GM18867 (cell line): ENCODE results near the gene SULT1C3.
"Not testable (repeated sequence)": the region's sequence is repeated elsewhere in the genome, so short reads cannot be mapped to it uniquely, and the experiment has no call there.

Experiments used
- ATAC-seq: cut with Tn5 transposase; IDR thresholded peaks from one replicate; pipeline ENCODE4 v1.9.1; 2021; ENCODE audit warnings: mild to moderate bottlenecking, moderate library complexity; ENCODE audit not compliant: unreplicated experiment

The SULT1C3 gene

DNA sequence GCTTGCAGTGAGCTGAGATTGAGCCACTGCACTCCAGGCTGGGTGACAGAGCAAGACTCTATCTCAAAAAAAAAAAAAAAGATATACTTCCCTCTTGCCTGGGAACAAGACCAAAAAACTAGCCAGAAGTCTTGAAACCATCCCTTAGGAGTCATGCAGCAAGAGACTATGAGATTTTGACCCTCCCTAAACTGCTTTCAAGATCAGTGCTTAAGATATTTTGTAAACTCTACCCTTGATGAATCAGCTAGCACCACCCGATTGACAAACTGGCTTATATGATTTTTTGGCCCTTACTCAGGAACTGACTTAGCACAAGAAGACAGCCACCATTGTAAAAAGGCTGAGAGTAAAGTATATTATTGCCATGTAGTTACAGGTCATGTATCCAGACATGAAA lies 3.8 kb downstream of the SULT1C3 start:
- no peak for ATAC-seq

DNA sequence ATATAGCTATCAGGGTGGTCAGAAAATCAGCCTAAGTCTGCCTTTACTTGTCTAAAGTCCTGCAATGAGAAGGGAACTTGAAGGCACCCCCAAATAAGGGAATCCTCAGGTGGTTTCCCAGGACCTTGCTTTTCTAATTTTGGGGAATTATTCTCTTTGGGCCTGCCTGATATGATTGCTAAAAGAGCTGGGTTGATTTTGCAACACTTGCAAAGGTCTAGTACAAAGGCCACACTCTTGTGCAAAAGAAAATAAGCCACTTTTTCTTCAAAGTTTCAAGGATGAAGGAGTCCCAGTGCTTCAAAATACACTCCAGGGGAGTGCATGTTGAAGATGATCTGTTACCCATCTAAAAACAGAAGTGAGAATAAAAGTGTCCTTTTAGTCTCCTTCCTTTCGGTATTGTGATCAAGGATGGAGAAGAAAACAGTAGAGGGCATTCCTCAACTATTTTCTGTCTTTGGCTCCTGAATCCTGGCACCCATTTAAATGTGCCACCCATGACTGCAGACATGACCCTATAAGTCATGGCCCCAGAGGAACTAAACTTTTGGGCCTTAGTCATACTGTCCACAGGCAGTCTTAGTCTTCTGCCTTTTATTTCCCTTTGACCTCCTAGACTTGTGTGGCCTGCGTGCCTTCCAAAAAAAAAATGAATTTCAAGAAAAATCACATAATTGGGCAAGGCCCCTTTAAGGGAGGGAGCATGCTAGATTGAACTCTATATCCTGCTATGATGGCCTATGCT lies 5.1 kb downstream of the SULT1C3 start:
- no peak for ATAC-seq

DNA sequence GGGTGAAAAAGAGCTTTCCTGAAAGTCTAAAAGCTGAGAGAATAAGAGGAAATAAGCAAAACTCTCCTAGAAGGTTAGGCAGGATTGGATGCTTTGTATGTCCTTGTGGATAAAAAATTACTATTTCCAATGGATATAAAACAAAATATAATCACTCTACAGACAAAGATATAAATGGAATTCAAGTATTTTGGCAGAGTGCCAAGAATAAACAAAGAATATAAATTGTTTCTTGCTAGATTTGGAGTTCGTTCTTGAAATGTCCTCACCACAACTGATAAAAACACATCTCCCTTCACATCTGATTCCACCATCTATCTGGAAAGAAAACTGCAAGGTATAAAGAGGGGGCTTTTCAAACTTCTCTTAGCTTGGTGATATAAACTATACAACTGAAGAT lies 13.3 kb downstream of the SULT1C3 start:
- no peak for ATAC-seq

DNA sequence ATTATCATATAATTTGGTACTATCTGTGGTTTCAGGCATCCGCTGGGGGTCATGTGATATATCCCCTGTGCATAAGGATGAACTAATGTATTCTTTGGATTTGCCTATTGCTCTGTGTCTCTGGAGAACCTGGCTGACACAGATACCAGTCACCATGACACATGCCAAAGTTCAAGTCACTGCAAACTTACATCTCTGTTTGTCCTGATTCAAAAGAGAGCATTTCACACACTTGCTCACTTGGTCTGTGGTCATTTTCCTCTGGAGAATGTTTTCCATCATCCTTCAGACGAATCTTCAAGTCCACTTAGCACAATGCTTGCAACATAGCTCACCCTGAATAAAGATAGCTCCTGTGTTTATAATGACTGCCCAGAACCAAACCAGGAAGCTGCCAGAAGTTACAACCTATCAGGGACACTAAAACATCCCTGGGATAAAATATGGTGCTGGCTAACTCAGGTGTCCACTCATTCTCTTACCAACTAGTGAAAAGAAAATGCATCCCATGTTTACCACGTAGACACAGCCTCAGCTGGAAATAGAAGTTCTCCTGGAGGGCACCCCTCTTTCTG lies 18.1 kb downstream of the SULT1C3 start:
- no peak for ATAC-seq

DNA sequence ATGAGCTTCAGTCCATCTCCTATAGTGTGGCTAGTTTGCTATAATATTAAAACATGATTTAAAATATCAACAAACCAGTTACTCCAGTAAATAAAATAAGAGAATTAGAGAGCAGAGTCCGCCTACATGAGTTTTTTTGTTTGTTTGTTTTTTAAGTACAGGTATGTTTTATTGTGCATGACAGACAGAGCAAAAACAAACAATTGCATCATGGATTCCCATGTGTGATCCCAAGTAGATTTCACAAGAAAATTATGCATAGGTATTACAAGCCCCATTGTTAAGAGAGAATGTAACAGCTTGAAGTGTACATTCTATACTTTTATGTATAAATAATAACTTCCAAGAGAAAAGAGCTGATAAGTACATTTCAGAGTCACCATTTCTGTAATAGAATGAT lies 21.0 kb downstream of the SULT1C3 start:
- ATAC-seq, result no peak

DNA sequence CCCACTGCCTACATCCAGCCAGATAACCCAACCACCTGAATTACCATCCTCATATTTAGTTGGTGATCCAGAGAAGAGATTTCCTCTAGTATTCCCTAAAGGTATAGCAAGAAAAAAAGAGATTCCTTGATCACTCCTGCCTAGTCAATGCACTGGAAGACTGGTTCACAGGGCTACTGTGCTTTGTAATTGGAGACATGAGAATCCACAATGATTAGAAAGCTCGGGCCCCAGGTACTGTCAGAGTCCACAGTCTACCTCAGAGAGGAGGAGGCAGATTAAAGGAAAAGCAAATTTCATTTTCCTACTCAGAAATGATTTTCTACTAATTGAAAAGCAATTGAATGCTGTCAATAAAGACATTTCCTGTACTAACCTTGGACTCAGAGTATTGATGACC lies 22.3 kb downstream of the SULT1C3 start:
- no peak for ATAC-seq

DNA sequence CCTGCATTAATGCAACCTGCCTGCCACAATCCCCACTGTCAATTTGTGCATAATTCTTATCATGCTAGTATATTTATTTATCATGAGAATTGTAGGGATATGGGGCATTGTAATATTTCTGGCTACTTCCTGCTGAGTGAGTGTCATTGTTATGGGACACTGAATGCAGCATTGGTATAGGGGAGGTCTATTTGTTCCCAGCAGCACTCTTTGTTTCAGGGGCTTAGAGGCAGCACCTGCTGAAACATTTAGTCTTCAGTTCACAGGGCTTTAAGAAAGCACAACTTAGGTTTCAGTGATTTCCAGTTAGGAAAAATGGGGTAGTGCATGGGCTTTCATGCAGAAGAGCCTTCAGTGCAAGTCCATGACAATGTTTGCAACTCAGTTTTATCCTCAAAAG lies 23.6 kb downstream of the SULT1C3 start:
- ATAC-seq, result no peak

DNA sequence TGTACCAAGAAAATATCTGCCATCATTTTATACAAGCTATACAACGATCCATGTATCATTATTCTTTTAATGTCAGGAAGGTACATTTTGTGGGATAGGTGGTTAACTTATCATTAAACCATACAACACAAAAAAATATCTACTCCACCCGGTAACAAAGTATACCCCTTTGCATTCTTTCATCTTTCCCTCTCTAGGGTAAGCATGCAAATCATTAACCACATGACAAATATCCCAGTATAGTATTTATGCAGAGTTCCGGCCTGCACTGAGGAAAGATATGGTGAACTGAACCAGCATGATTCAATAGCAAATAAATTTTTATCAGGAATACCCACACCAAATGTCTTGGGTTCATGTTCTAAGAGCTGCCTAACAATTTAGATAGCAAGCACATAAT lies 26.4 kb downstream of the SULT1C3 start:
- no peak for ATAC-seq

DNA sequence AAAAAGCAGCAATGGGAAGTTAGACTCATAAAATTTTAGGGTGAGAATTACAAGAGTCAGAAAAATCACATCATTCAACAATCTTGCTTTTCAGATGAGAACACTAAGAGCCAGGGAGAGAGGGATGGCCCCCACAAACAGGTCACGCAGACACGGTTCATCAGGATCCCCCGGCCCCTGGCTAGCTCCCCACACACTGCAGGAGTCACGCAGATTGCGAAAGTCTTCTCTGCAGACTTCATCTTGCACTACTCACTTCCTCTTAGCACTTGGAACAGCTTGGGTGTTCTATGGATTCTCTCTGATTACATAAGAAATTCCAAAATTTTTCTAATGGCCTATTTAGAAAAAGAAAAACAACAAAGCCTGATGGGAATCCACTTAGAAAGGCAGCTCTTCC lies 27.3 kb downstream of the SULT1C3 start:
- no peak for ATAC-seq

DNA sequence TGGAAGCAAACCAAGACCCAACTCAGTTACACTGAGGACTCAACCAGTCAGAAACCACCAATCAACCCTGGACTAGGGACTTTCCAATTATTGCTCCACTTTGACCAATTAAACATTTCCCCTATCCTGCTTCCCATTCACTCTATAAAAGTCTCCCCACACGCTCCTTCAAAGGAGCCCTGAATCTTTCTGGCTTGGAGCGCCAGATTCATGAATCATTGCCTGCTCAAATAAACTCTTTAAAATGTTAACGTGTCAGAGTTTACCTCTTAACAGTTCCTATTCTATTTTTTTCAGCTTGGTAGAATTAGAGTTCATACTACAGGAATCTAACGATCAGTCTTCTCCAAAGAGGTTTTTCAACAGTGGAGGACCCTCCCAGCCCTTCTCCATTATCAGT lies 28.2 kb downstream of the SULT1C3 start:
- ATAC-seq, result no peak

DNA sequence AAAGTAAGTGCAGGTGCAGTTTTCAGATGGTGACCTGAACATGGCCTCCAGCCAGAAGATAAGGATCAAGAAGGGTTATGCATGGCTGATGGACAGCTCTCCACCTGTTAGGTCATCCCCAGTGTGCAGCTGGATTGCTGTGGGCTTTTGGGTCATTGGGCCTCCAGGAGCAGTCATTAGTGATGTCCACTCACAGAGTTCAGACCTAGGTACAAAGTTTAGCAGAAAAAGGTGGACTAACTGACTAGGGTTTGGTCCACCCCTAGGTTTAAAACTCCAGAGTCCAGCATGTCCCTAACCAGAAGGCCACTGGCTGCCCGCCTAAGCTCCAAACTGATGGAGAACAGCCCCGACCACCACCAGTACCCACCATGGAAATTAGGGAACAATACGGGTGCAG lies 30.6 kb downstream of the SULT1C3 start:
- ATAC-seq, result no peak

DNA sequence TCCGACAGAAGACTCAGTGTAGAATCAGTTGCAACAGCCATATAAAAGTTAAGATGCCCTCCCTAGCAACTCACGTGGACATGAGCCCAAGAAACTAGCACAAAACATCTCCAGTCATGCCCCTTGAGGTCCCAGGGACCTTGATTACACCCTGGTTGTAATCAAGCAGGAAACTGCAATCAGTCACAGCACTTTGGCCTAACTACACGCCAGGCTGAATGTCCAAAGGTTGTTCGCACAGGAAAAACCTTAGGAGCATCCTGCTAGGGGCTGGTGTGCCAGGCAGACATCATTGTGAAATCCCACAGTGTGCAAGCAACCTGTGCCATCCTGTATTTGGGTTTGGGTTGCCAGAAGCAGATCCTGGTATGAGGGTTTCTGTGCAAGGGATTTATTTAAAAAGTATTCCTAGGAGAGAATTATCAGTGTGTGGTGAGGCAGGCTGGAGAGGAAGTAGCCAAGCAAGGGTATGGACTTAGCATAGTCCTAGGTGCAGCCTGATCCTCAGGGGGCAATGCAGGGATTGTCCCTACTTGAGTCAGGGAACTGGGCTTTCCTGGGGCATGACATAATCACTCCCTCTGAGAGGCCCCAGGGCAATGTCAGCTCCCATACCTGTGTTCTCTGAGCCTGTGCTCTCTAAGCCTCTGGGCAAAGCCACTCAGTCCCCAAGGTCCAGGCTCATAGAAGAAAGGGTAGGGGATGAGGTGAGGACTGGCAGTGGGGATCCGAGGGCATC lies 31.2 kb downstream of the SULT1C3 start:
- ATAC-seq, result no peak

DNA sequence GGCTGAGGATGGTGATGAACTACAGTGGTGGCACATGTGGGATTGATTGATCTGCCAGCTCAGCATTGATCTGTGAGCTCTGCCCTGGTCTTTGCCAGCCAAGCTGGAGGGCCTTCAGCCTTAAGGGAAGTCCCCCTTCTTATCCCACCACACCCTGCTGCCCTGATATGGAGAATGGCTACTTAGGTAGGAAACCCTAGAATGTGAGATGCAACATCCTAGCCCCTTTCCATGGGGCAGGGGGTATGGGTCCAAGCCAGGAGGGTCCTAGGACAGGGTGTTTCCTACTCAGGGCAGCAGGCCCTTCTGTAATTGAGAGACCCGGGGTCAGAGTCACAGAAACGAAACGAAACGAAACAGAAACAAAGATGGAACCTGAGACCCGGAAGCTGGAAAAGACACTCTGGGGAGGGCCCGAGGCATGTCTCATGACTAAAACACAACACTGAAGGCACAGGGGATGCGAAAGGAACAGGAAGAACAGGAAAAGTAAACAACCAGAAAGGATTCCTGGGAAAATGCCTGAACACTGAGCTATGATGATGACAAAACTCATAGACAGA lies 32.0 kb downstream of the SULT1C3 start:
- no peak for ATAC-seq

DNA sequence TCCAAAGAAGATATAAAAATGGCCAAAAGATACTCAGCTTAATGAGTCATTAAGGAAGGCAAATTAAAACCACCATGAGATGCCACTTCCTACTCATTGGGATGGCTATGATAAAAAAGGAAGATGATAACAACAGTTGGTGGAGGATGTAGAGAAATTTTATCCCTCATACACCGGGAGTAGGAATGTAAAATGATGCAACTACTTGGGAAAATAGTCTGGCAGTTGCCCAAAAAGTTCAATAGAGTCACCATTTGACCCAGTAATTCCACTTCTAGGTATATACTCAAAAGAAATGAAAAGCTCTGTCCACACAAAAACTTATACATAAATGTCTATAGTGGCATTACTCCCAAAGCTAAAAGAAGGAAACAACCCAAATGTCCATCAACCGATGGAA lies 38.9 kb downstream of the SULT1C3 start:
- no peak for ATAC-seq

DNA sequence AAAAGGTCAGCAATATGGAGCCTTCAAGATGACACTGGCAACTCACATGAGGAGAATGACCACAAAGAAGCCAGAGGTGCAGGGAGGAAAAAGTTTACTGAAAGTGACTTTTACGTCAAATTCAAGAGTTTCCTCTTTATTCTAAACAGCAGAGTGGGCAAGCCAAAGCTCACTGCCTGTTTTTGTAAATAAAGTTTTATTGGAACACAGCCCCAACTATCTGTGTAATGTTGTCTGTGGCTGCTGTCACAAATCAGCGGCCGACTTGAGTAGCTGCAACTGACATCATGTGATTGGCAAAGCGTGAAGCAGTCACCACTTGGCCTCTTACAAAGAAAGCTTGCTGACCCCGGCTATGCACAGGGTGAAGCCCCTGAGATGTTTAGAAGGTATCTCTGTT lies 39.7 kb downstream of the SULT1C3 start:
- no peak for ATAC-seq

DNA sequence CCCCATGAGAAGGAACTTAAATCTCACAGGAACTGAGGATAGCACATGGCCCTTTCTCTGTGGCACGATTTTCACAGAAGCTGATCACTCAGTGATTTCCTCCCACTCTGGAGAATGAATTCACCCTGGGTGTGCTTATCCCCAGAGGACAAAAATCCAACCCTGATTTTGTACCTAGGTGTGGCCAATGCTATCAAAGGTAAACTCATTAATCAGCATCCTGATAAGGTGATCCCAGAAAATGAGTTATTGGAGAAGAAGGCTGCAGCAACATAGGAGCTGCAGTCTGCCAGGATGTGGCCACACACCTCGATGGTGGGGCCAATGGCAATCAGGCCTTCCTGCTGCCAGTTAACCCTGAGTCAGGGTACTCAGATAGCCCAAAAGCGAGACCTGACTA lies 40.7 kb downstream of the SULT1C3 start:
- no peak for ATAC-seq

DNA sequence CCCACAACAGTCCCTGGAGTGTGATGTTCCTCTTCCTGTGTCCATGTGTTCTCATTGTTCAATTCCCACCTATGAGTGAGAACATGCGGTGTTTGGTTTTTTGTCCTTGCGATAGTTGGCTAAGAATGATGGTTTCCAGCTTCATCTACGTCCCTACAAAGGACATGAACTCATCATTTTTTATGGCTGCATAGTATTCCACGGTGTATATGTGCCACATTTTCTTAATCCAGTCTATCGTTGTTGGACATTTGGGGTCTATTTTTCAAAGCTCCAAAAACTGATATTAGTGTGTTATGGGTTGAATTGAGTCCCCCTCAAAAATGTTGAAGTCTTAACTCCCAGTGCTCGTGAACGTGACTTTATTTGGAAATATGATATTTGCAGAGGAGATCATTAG lies 44.8 kb downstream of the SULT1C3 start:
- not testable (repeated sequence) for ATAC-seq

DNA sequence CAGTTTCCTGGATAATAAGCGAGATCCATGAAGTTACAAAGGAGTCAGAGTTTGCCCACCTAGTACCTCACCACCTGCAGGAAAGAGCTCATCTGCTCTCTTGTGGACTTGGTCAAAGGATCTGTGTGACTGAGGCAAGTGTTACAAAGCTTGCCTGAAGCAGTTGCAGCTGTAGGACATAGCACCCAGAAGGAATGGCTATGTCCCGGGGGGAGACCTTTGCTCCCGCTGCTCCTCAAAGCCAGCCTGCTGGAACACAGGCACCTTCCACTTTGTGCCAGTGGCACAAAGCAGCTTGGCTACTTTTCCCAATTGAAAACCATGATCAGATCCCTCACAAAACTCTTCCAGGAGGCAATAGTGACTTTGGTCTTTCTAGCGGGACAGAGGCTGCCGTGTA lies 45.8 kb downstream of the SULT1C3 start:
- ATAC-seq, result no peak

DNA sequence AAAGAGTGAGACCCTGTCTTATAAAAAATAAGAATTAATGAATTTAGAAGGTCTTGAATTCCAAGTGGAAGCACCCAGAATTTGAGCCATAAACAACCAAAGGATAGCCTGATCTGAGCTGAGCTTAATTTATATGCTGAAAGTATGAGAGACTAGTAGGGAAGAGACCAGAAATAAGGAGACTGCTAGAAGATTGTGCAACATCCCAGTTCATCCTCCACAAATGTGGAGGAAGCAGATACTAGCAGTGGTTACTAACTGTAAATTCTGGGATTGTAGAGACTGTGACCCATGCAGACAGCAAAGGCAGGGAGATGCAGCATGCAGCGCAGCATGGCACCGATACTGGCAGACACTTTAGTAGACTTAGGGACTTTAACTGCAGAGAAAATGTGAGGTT lies 47.4 kb downstream of the SULT1C3 start:
- ATAC-seq, result no peak

DNA sequence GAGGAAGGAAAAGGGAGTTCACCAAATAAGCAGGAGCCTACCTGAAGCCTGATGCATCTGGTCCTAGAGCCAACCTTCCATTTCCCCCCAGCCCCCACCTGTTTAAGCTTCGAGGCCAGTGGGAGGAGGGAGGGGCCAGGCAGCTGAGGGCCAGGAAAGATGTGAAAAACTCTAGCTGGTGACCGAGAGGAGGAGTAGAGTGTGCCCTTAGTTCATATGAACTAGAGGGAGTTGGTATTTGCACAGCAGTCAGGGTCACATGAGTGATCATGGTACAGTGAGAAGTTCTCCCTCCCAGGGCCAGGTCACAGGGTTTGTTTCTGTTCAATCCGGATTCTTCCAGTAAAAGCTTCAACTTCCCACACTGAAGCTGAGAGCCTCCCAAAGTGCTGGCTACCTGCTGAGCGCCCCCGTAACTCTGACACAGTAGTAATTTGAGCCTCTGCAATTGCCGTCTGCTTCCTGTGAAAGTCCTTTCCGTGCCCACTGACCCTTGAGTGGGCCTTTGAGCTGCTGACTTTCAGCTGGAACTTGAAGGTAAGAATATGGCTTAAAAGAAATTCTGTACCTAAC lies 48.9 kb downstream of the SULT1C3 start, which contains the start of gene SULT1C2:
SULT1C2 (plus strand) TSS at position 362 of the 573 bp plus-strand sequence. CDS start 4,773 bp downstream, outside the sequence.
- ATAC-seq, result no peak

DNA sequence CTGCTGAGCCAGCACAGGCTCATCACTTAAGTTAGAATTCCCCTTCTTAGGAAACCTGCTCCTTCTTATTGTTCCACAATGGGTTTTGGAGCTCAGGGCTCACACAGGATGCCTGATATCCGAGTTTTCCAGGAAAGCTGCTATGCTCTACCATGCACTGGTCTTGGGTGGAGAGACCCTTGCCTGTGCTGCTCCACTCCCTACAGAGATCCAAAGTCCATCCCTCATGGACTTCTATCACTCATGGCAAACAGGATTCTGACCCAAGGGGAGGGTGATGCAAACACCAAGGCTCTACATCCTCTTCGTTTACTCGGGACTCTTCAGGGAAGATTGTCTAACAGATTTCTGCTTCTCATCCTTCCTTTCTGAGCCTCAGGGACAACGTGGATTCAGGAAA lies 54.1 kb downstream of the SULT1C3 start:
- no peak for ATAC-seq
